Measurements from ENCODE around the gene FREM1. TPM values are rescaled to one million over a fixed set of nuclear protein-coding genes. Genes with fewer than 3 reads are reported as not detected.

FREM1 gene
- total and polyA plus RNA-seq, 2 of the 13 experiments (the other 11 are each of a cell fraction or from before 2014, with no cell fraction given) = 64.3 to 202 TPM

- TF ChIP-seq ZNF768 (CRISPR knock-in tag; IDR thresholded peaks at IDR 0.05) = no peak
- TF ChIP-seq BRCA1 (CRISPR knock-in tag; IDR thresholded peaks at IDR 0.05) = no peak
- no peak for TF ChIP-seq ZHX2 (IDR thresholded peaks at IDR 0.05; ENCODE audit: low read depth)
- TF ChIP-seq ZHX2 (CRISPR knock-in tag; IDR thresholded peaks at IDR 0.05; ENCODE audit: borderline replicate concordance) = no peak
Measured at GRCh38 chr9:14814249-14814628, 96.0 kb downstream of the FREM1 start (continued).

GRCh38 chr9:14813336-14814248 is 96.6 kb downstream of the FREM1 start:
- H3K4me3 ChIP-seq (replicated peaks in 1 of 3; ENCODE audit: insufficient read depth in 1 of 3, low read depth in 2 of 3, low read length in 3 of 3) = no peak overlapping the region
- POLR2A ChIA-PET = no interaction called here
- H2AFZ ChIP-seq (ENCODE audit: low read length) = no peak overlapping the region
- in situ Hi-C loops (cut with HindIII; ENCODE audit: extremely low pct_ligation_motif_present, low pct_unique_long_range_greater_than_20kb) = no loop called here
- H3K9me3 ChIP-seq (ENCODE audit: low read length) = no peaks in the 10 kb centered on the region
- H3K4me1 ChIP-seq (ENCODE audit: insufficient read depth, low read length) = no peaks in the 10 kb centered on the region
- H3K36me3 ChIP-seq (replicated peaks in 1 of 2; ENCODE audit: control insufficient read depth in 1 of 2, insufficient read depth in 2 of 2, low read length in 2 of 2) = peaks cover 19 to 85% of the 10 kb centered on the region in 2 experiments
- FAIRE-seq (no peak), DNase-seq (ENCODE audit: low spot score) (no peak), ATAC-seq (no peak)
- no peaks in the 10 kb centered on the region for H3K27me3 ChIP-seq (ENCODE audit: control insufficient read depth in 1 of 2, insufficient read depth in 2 of 2, low read length in 2 of 2)
- CTCF ChIA-PET (ENCODE audit: low intra/inter-chr PET ratio, low total read pairs) = no interaction called here
- no TSS peak for BruUV-seq (replicated peaks)
- H3K27ac ChIP-seq (ENCODE audit: extremely low read length, insufficient read depth, low read length) = no peak overlapping the region
- no peaks in the 10 kb centered on the region for H3K79me2 ChIP-seq (ENCODE audit: insufficient read depth, low read length)
- TF ChIP-seq LRRFIP1 (CRISPR knock-in tag; conservative IDR thresholded peaks at IDR 0.05) (no peak), ZNF326 (CRISPR knock-in tag; IDR thresholded peaks at IDR 0.05; ENCODE audit: borderline replicate concordance) (no peak), POLR2G (IDR thresholded peaks at IDR 0.05; ENCODE audit: low read depth, low read length) (peak; percentile 47), KMT2B (CRISPR knock-in tag; IDR thresholded peaks at IDR 0.05) (no peak), ZFYVE20 (CRISPR knock-in tag; IDR thresholded peaks at IDR 0.05; ENCODE audit: borderline replicate concordance, low read depth) (no peak), RBM22 (optimal IDR thresholded peaks at IDR 0.05; ENCODE audit: low read length) (peak; percentile 87), ZNF30 (CRISPR knock-in tag; IDR thresholded peaks at IDR 0.05) (no peak), ZGPAT (CRISPR knock-in tag; IDR thresholded peaks at IDR 0.05) (no peak)
- WGBS (ENCODE audit: low lambda C conversion rate) = 95% methylated on average over 12 of the region's 12 CpGs
- intact Hi-C loops (cut with micrococcal nuclease; ENCODE audit: unreplicated experiment) = no loop called here
- H3K9ac ChIP-seq (ENCODE audit: insufficient read depth, low read depth, low read length) = no peak overlapping the region
- H3K4me2 ChIP-seq (ENCODE audit: low read depth, low read length) = no peak overlapping the region
- no peaks in the 10 kb centered on the region for H4K20me1 ChIP-seq (ENCODE audit: insufficient read depth, low read length)
